GM12891 (cell line): ENCODE data around the gene RFX2.

Experiments
- DNase-seq: peaks from one replicate; pipeline ENCODE4 v3.0.0; 2011; ENCODE audit warnings: low spot score; ENCODE audit not compliant: insufficient read length
- FAIRE-seq: peaks from 2 replicates; lab custom pipeline; 2011; peaks lifted over from hg19 to GRCh38; lab: Jason Lieb, UNC
- PAX5 ChIP-seq: IDR thresholded peaks from 2 replicates; pipeline ENCODE4 v1.6.1; 2011; ENCODE audit warnings: low read length, moderate library complexity, mild to moderate bottlenecking; ENCODE audit not compliant: insufficient read depth, severe bottlenecking
- POLR2A ChIP-seq: IDR thresholded peaks from 2 replicates; pipeline ENCODE4 v1.6.1; 2011; ENCODE audit warnings: low read depth, low read length, control low read depth
- POLR2AphosphoS5 ChIP-seq: IDR thresholded peaks from 2 replicates; pipeline ENCODE4 v1.6.1; 2011; ENCODE audit warnings: low read depth, low read length, control low read depth
- POU2F2 ChIP-seq: IDR thresholded peaks from 2 replicates; pipeline ENCODE4 v1.6.1; 2011; ENCODE audit warnings: low read depth, mild to moderate bottlenecking, control low read depth, low read length, moderate library complexity
- SPI1 ChIP-seq: IDR thresholded peaks from 2 replicates; pipeline ENCODE4 v1.6.1; 2011; ENCODE audit warnings: low read depth, low read length, control low read depth
- TAF1 ChIP-seq: IDR thresholded peaks from 2 replicates; pipeline ENCODE4 v1.6.1; 2011; ENCODE audit warnings: low read depth, low read length, control low read depth

RFX2 gene

GRCh38 chr19:6105444-6105843 lies 4.9 kb downstream of the RFX2 start:
- DNase-seq (no peak), FAIRE-seq (no peak)
- TF ChIP-seq PAX5 = no peak
- no peak for TF ChIP-seq TAF1
- TF ChIP-seq SPI1 = no peak
- no peak for TF ChIP-seq POU2F2
- TF ChIP-seq POLR2AphosphoS5 = no peak
- no peak for TF ChIP-seq POLR2A

- no peak for TF ChIP-seq POU2F2
- no peak for TF ChIP-seq POLR2AphosphoS5
- no peak for TF ChIP-seq PAX5
- no peak for TF ChIP-seq POLR2A
- TF ChIP-seq TAF1 = no peak
- TF ChIP-seq SPI1 = no peak
- FAIRE-seq = no peak
- DNase-seq = no peak
Measured at GRCh38 chr19:6103894-6104293, 6.4 kb downstream of the RFX2 start.

- no peak for FAIRE-seq
- TF ChIP-seq POU2F2 (no peak), POLR2A (no peak), POLR2AphosphoS5 (no peak), SPI1 (no peak), TAF1 (no peak), PAX5 (no peak)
- DNase-seq = no peak
Measured at GRCh38 chr19:6103217-6103644, 7.1 kb downstream of the RFX2 start.

- FAIRE-seq = no peak
- no peak for TF ChIP-seq SPI1
- TF ChIP-seq TAF1 = no peak
- TF ChIP-seq POLR2AphosphoS5 = no peak
- no peak for TF ChIP-seq POLR2A
- TF ChIP-seq PAX5 = no peak
- no peak for TF ChIP-seq POU2F2
Measured at GRCh38 chr19:6101991-6102390, 8.3 kb downstream of the RFX2 start.

GRCh38 chr19:6101291-6101825 lies 8.9 kb downstream of the RFX2 start:
- TF ChIP-seq POLR2AphosphoS5 (no peak), SPI1 (no peak), PAX5 (no peak), TAF1 (no peak), POU2F2 (no peak), POLR2A (no peak)
- DNase-seq (no peak), FAIRE-seq (no peak)

More at GRCh38 chr19:6101991-6102390, 8.3 kb downstream of the RFX2 start:
- no peak for DNase-seq

GRCh38 chr19:6100284-6100915 lies 9.9 kb downstream of the RFX2 start:
- peak; percentile 84 for FAIRE-seq
- no peak for TF ChIP-seq POU2F2
- peak; percentile 30; the same call in 1 of the 2 replicates for TF ChIP-seq POLR2A
- TF ChIP-seq TAF1 = peak; percentile 55; the same call in 1 of the 2 replicates
- peak; percentile 62 for TF ChIP-seq SPI1
- DNase-seq = peak; percentile 47

- DNase-seq = no peak
- no peak for FAIRE-seq
- TF ChIP-seq POLR2A (no peak), SPI1 (no peak), POLR2AphosphoS5 (no peak)
Measured at GRCh38 chr19:6099599-6099998, 10.7 kb downstream of the RFX2 start.

GRCh38 chr19:6099033-6099432 lies 11.3 kb downstream of the RFX2 start:
- no peak for FAIRE-seq

GRCh38 chr19:6098574-6098973 lies 11.7 kb downstream of the RFX2 start:
- DNase-seq (no peak), FAIRE-seq (no peak)
- TF ChIP-seq POLR2AphosphoS5 = no peak
- no peak for TF ChIP-seq SPI1
- no peak for TF ChIP-seq POLR2A
- TF ChIP-seq PAX5 = no peak
- TF ChIP-seq TAF1 = no peak
- TF ChIP-seq POU2F2 = no peak

More at GRCh38 chr19:6099033-6099432, 11.3 kb downstream of the RFX2 start:
- no peak for TF ChIP-seq TAF1
- no peak for TF ChIP-seq POLR2A
- no peak for TF ChIP-seq PAX5
- DNase-seq = no peak

GRCh38 chr19:6097911-6098310 lies 12.4 kb downstream of the RFX2 start:
- no peak for DNase-seq
- no peak for TF ChIP-seq POLR2A
- TF ChIP-seq PAX5 = no peak
- FAIRE-seq = no peak
